ENCODE data around the gene NALCN. TPM values are rescaled to one million over a fixed set of nuclear protein-coding genes. Genes with fewer than 3 reads are reported as not detected.

NALCN gene
- total and polyA plus RNA-seq, 10 of the 15 experiments (the other 5 are each of a cell fraction or from before 2014, with no cell fraction given): under 0.01 TPM; not detected in 9

GRCh38 chr13:101317986-101318523 is 98.3 kb downstream of the NALCN start:
- ChIA-PET RAD21 (ENCODE audit: unreplicated experiment) (no interaction called here), SMC1A (ENCODE audit: uncharacterized antibody, unreplicated experiment) (no interaction called here), POLR2A (no interaction called here), CTCF (interaction anchor here (0.5 kb wide), 1 partner anchor 146 kb away, joined by 3 read pairs; no protein-coding TSS in a partner anchor)
- no peak for DNase-seq (ENCODE audit: low read depth, low spot score)
- Histone ChIP-seq H4K20me1 (ENCODE audit: control insufficient read depth, insufficient read depth) (no peaks in the 10 kb centered on the region), H3K79me2 (ENCODE audit: control insufficient read depth, insufficient read depth, low read length) (no peaks in the 10 kb centered on the region), H3K27me3 (replicated peaks in 1 of 2; ENCODE audit: control insufficient read depth in 2 of 2, insufficient read depth in 2 of 2, low read length in 1 of 2) (no peaks in the 10 kb centered on the region), H3K4me3 (no peak overlapping the region), H3K4me1 (ENCODE audit: control insufficient read depth, insufficient read depth, low read length) (no peaks in the 10 kb centered on the region), H3K36me3 (ENCODE audit: control insufficient read depth in 2 of 2, insufficient read depth in 2 of 2, low read length in 1 of 2) (no peaks in the 10 kb centered on the region), H2AFZ (ENCODE audit: control insufficient read depth, low read depth, low read length) (no peak overlapping the region), H3K9ac (ENCODE audit: control insufficient read depth, insufficient read depth, low read length) (no peak overlapping the region), H3K27ac (ENCODE audit: control insufficient read depth, insufficient read depth) (no peak overlapping the region), H3K9me3 (replicated peaks; ENCODE audit: control insufficient read depth, insufficient read depth, low read length) (no peaks in the 10 kb centered on the region), H3K4me2 (ENCODE audit: control insufficient read depth, insufficient read depth) (no peak overlapping the region)
- intact Hi-C loops (cut with micrococcal nuclease; ENCODE audit: unreplicated experiment): no loop called here
- BruUV-seq (replicated peaks): no TSS peak
- in situ Hi-C loops (cut with MboI): no loop called here
- no peak for FAIRE-seq
- 30% methylated on average over 9 of the region's 10 CpGs for WGBS (ENCODE audit: insufficient coverage, insufficient replicate concordance, low lambda C conversion rate, missing lambda C conversion rate)
- ATAC-seq: no peak
- TF ChIP-seq NR2C2 (IDR thresholded peaks at IDR 0.05; ENCODE audit: borderline replicate concordance, control insufficient read depth, insufficient read length, low read depth): no peak
- no peak for TF ChIP-seq CEBPB (IDR thresholded peaks at IDR 0.05; ENCODE audit: borderline replicate concordance in 1 of 2, low read depth in 2 of 2, low read length in 2 of 2)
- no peak for TF ChIP-seq RUNX3 (IDR thresholded peaks at IDR 0.05; ENCODE audit: low read length)
- no peak for TF ChIP-seq NR2F1 (conservative IDR thresholded peaks at IDR 0.05)
- TF ChIP-seq TBL1XR1 (IDR thresholded peaks at IDR 0.05; ENCODE audit: low read depth, low read length): no peak
- no peak for TF ChIP-seq BCLAF1 (IDR thresholded peaks at IDR 0.05)
- TF ChIP-seq TCF7 (IDR thresholded peaks at IDR 0.05; ENCODE audit: borderline replicate concordance): no peak
- TF ChIP-seq EP300 (IDR thresholded peaks at IDR 0.05; ENCODE audit: borderline replicate concordance in 1 of 2, control insufficient read depth in 1 of 2, low read depth in 2 of 2, low read length in 2 of 2): no peak
- no peak for TF ChIP-seq ZNF384 (IDR thresholded peaks at IDR 0.05; ENCODE audit: borderline replicate concordance, low read depth, low read length)
- no peak for TF ChIP-seq IRF4 (IDR thresholded peaks at IDR 0.05; ENCODE audit: low read depth, low read length)
- TF ChIP-seq ASH2L (IDR thresholded peaks at IDR 0.05; ENCODE audit: borderline replicate concordance, low read depth): no peak
- TF ChIP-seq ATF3 (IDR thresholded peaks at IDR 0.05; ENCODE audit: borderline replicate concordance, extremely low read depth, low read depth, low read length): no peak
- no peak for TF ChIP-seq CHD2 (IDR thresholded peaks at IDR 0.05; ENCODE audit: borderline replicate concordance, low read depth, low read length)
- no peak for TF ChIP-seq TCF12 (IDR thresholded peaks at IDR 0.05; ENCODE audit: low read depth, low read length)
- no peak for TF ChIP-seq SREBF2 (IDR thresholded peaks at IDR 0.05; ENCODE audit: low read length)
- TF ChIP-seq STAT3 (IDR thresholded peaks at IDR 0.05; ENCODE audit: low read depth, low read length): no peak
- no peak for TF ChIP-seq IRF5 (IDR thresholded peaks at IDR 0.05; ENCODE audit: borderline replicate concordance)
- TF ChIP-seq POLR2AphosphoS2 (IDR thresholded peaks at IDR 0.05; ENCODE audit: low read depth, low read length): no peak
- no peak for TF ChIP-seq RELB (IDR thresholded peaks at IDR 0.05; ENCODE audit: low read depth)
